DND-41 (cell line): Measurements from ENCODE around the gene CLCNKB.
"Not testable (repeated sequence)": the region's sequence is repeated elsewhere in the genome, so short reads cannot be mapped to it uniquely, and the experiment has no call there.

ENCODE experiments used
- ATAC-seq: fragments of 200-7000 bp; cut with Tn5 transposase; 3 replicates; pipeline ENCODE4 v1.9.1; 2021; ENCODE audit warnings: low read depth; ENCODE audit not compliant: insufficient read depth
- DNase-seq: peaks from one replicate; pipeline ENCODE4 v3.0.0-alpha.2; 2020
- H2AFZ ChIP-seq: 2 replicates; pipeline ENCODE4 v1.6.0; 2012; ENCODE audit warnings: low read depth, low read length
- H3K27ac ChIP-seq: 2 replicates; pipeline ENCODE4 v1.5.1; 2012; ENCODE audit warnings: low read length, inconsistent platforms
- H3K27me3 ChIP-seq: fragments of 200-600 bp; sonication (generic); 2 replicates; pipeline ENCODE4 v1.6.0; 2012; ENCODE audit warnings: low read length, mild to moderate bottlenecking, inconsistent platforms; ENCODE audit not compliant: insufficient read depth, poor library complexity
- H3K36me3 ChIP-seq: 2 replicates; pipeline ENCODE4 v1.5.1; 2012; ENCODE audit warnings: low read length, inconsistent platforms; ENCODE audit not compliant: insufficient read depth
- H3K4me1 ChIP-seq: 2 replicates; pipeline ENCODE4 v1.5.1; 2012; ENCODE audit warnings: mild to moderate bottlenecking, low read length; ENCODE audit not compliant: insufficient read depth
- H3K4me2 ChIP-seq: 2 replicates; pipeline ENCODE4 v1.6.0; 2012; ENCODE audit warnings: mild to moderate bottlenecking, moderate library complexity, low read length, inconsistent platforms; ENCODE audit not compliant: insufficient read depth
- H3K4me3 ChIP-seq, 2 experiments: fragments of 200-600 bp in 1 of 2; shearing (Covaris generic) in 1 of 2; 2 replicates each; pipeline ENCODE4 v1.5.1; 2012 to 2016; ENCODE audit warnings: inconsistent platforms in 2 of 2, low read length in 2 of 2, mild to moderate bottlenecking in 2 of 2, low read depth in 1 of 2, moderate library complexity in 1 of 2
- H3K79me2 ChIP-seq: 2 replicates; pipeline ENCODE4 v1.6.0; 2012; ENCODE audit warnings: low read length, inconsistent platforms; ENCODE audit not compliant: insufficient read depth
- H3K9ac ChIP-seq: 2 replicates; pipeline ENCODE4 v1.6.0; 2012; ENCODE audit warnings: low read depth, mild to moderate bottlenecking, inconsistent platforms, low read length, moderate library complexity
- H3K9me3 ChIP-seq: 2 replicates; pipeline ENCODE4 v1.5.1; 2012; ENCODE audit warnings: low read length, moderate library complexity, mild to moderate bottlenecking, inconsistent platforms; ENCODE audit not compliant: insufficient read depth, severe bottlenecking
- H4K20me1 ChIP-seq: 2 replicates; pipeline ENCODE4 v1.6.0; 2012; ENCODE audit warnings: low read length; ENCODE audit not compliant: insufficient read depth
- CTCF ChIP-seq: IDR thresholded peaks from 2 replicates; pipeline ENCODE4 v1.5.1; 2012; ENCODE audit warnings: borderline replicate concordance, low read length, moderate library complexity, mild to moderate bottlenecking; ENCODE audit not compliant: poor library complexity, severe bottlenecking; ENCODE audit errors: extremely low read depth
- EZH2 ChIP-seq: IDR thresholded peaks from 3 replicates; pipeline ENCODE4 v1.6.1; 2012; ENCODE audit warnings: borderline replicate concordance, low read depth, mild to moderate bottlenecking, moderate library complexity, low read length, inconsistent platforms; ENCODE audit not compliant: severe bottlenecking

CLCNKB gene

GRCh38 chr1:16053781-16054502 is 10.4 kb downstream of the CLCNKB start:
- no peaks in the 10 kb centered on the region for H4K20me1 ChIP-seq
- no peaks in the 10 kb centered on the region for H3K79me2 ChIP-seq
- no peak overlapping the region for H3K4me2 ChIP-seq
- DNase-seq (no peak), ATAC-seq (no peak)
- H3K4me3 ChIP-seq: no peak overlapping the region
- H3K9me3 ChIP-seq: no peaks in the 10 kb centered on the region
- H3K36me3 ChIP-seq: no peaks in the 10 kb centered on the region
- no peaks in the 10 kb centered on the region for H3K27me3 ChIP-seq
- H3K4me1 ChIP-seq: no peaks in the 10 kb centered on the region
- H3K27ac ChIP-seq: no peak overlapping the region
- TF ChIP-seq EZH2: no peak
- no peak for TF ChIP-seq CTCF
- H2AFZ ChIP-seq: no peak overlapping the region
- no peak overlapping the region for H3K9ac ChIP-seq

DNA sequence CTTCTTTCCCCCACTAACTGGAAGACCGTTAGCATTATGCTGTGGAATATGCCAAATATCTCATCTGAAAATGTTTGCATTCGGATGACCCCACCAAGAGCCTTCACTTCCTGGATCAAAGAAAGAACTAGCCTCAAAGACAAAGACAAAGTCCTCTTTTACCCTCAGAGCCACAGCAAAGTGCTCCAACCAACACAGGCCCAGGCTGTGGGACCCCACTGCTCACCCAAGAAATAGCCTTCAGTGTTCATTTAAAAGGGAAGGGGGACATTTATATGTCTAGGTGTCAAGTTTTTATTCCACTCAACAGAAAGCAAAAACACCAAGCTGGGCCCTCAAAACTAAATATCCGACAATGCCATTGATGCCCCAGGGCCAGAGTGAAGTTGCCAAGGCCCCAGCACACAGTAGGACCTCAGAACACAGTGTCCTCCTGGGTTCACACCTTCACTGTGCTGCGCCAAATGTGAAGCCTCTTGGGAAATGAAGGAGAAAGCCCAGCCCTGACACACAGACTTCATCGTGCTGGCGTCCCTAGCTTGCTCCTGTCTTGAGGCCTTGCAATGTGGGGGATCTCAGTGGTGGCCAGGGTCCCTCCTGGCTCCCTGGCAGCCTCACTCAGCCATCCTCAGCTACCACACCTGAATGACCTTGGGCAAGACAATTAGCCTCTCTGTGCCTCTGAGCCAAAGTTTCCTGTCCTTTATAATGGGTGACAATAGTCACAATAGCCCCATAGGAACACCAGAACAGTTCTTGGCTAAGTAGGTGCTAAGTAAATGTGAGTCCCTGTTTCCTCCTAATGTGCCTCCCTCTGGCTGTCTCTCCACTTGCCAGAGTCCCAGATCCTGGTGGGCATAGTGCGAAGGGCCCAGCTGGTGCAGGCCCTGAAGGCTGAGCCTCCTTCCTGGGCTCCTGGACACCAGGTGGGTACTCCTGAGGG is 11.3 kb downstream of the CLCNKB start:
- Histone ChIP-seq H3K9me3 (no peaks in the 10 kb centered on the region), H3K79me2 (no peaks in the 10 kb centered on the region), H3K9ac (no peak overlapping the region), H4K20me1 (no peaks in the 10 kb centered on the region), H3K36me3 (no peaks in the 10 kb centered on the region), H2AFZ (no peak overlapping the region), H3K27me3 (no peaks in the 10 kb centered on the region), H3K4me2 (no peak overlapping the region), H3K27ac (no peak overlapping the region), H3K4me1 (no peaks in the 10 kb centered on the region), H3K4me3 (no peak overlapping the region)
- no peak for TF ChIP-seq CTCF
- no peak for TF ChIP-seq EZH2
- ATAC-seq (no peak), DNase-seq (no peak)

- Histone ChIP-seq H3K36me3 (no peaks in the 10 kb centered on the region), H3K27ac (no peak overlapping the region), H3K4me2 (no peak overlapping the region), H3K79me2 (no peaks in the 10 kb centered on the region), H2AFZ (no peak overlapping the region), H4K20me1 (no peaks in the 10 kb centered on the region), H3K9me3 (no peaks in the 10 kb centered on the region), H3K4me1 (no peaks in the 10 kb centered on the region), H3K27me3 (no peaks in the 10 kb centered on the region), H3K4me3 (no peak overlapping the region), H3K9ac (no peak overlapping the region)
- TF ChIP-seq CTCF (peak; percentile 92), EZH2 (no peak)
- DNase-seq (peak; percentile 84), ATAC-seq (peak; percentile 97)
Measured at GRCh38 chr1:16055613-16056520, 12.3 kb downstream of the CLCNKB start.

GRCh38 chr1:16056521-16056912 is 12.9 kb downstream of the CLCNKB start:
- H3K4me3 ChIP-seq, H3K4me2 ChIP-seq, H3K36me3 ChIP-seq: not testable (repeated sequence)

DNA sequence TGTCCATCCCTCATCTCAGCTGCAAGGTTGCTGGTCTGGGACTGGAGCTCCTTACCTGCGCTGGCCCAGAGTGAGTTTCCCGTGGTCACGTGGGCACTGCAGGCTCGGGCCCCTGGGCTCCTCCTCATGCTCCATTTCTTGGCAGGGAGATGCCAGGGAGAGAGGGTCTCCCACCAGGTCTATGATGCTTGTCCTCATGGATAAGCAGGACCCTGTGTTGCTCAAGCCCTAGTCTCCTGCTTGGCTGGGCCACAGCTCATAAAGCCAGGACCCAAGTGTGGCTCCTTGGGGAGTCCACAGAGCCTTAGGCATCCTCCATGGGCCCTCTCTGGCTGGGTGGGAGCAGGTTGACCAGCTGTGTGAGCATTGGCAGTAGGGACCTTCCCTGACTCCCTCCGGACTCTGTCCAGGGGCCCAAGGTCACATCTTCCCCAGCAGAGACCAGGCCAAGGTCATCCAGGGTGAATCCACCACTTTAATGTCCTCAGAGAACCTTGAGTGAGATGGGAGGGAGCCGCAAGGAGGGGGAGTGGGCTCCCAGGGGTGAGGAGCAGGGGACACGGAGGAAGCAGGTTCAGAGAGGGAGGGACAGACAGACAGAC is 13.8 kb downstream of the CLCNKB start:
- not testable (repeated sequence) for H3K9me3 ChIP-seq, H4K20me1 ChIP-seq, H3K9ac ChIP-seq

More at GRCh38 chr1:16056521-16056912, 12.9 kb downstream of the CLCNKB start:
- H3K9ac ChIP-seq, H3K9me3 ChIP-seq, ATAC-seq, H3K27ac ChIP-seq, H3K79me2 ChIP-seq, H3K4me1 ChIP-seq, H4K20me1 ChIP-seq, DNase-seq, H2AFZ ChIP-seq, H3K27me3 ChIP-seq: not testable (repeated sequence)

More for the DNA sequence above, 13.8 kb downstream of the CLCNKB start:
- not testable (repeated sequence) for H3K4me3 ChIP-seq, H3K4me1 ChIP-seq, H2AFZ ChIP-seq, H3K27me3 ChIP-seq, H3K4me2 ChIP-seq, H3K79me2 ChIP-seq, H3K36me3 ChIP-seq, H3K27ac ChIP-seq, ATAC-seq, DNase-seq
